Left ventricle myocardium inferior (tissue), 1 donor: Measurements from ENCODE around the gene SNAPC4. TPM values are rescaled to one million over a fixed set of nuclear protein-coding genes. Genes with fewer than 3 reads are reported as not detected.

ENCODE experiments used
- DNase-seq: peaks from one replicate; pipeline ENCODE4 v3.0.0-alpha.2; 2020
- H3K27ac ChIP-seq: fragments of 200-600 bp; replicated peaks from 2 replicates; pipeline ENCODE4 v1.8.0; 2021
- H3K27me3 ChIP-seq: fragments of 200-600 bp; 2 replicates; pipeline ENCODE4 v1.8.0; 2021; ENCODE audit warnings: low read depth
- H3K36me3 ChIP-seq: fragments of 200-600 bp; 2 replicates; pipeline ENCODE4 v1.8.0; 2021
- H3K4me1 ChIP-seq: fragments of 200-600 bp; 2 replicates; pipeline ENCODE4 v1.8.0; 2021
- H3K4me3 ChIP-seq: fragments of 200-600 bp; 2 replicates; pipeline ENCODE4 v1.8.0; 2021; ENCODE audit warnings: mild to moderate bottlenecking, moderate library complexity
- H3K9me3 ChIP-seq: fragments of 200-600 bp; replicated peaks from 2 replicates; pipeline ENCODE4 v1.8.0; 2021
- CTCF ChIP-seq: fragments of 200-600 bp; IDR thresholded peaks from 2 replicates; pipeline ENCODE4 v1.8.0; 2021; ENCODE audit warnings: antibody characterized with exemption, mild to moderate bottlenecking, borderline replicate concordance
- intact Hi-C: fragments of 100-400 bp; cut with micrococcal nuclease; formaldehyde crosslinking; loops from one replicate; pipeline ENCODE4 v1.11.0; 2022
- total RNA-seq: library from RNA; stranded (reverse); fragmentation: NEBNext Ultra II Directional; extraction: Animal tissue kit (Norgen Biotek cat#: 25700); gene quantifications from one replicate; pipeline ENCODE4 v1.2.1, GENCODE V29; 2021
- donor health status: DM: no; HTN: yes; CAD: no; lungs with severe emphysema.

Gene SNAPC4
- total RNA-seq, 1 donor from 2014 or later: 5.2 TPM

- Histone ChIP-seq H3K27ac (peak overlapping the region; percentile 72), H3K36me3 (peaks cover 45% of the 10 kb centered on the region)
Observed at GRCh38 chr9:136399176-136400037, 563 bp downstream of the SNAPC4 start.

GRCh38 chr9:136398286-136398685 is 1.7 kb downstream of the SNAPC4 start:
- intact Hi-C loops: no loop called here
- Histone ChIP-seq H3K9me3 (no peaks in the 10 kb centered on the region), H3K36me3 (peaks cover 46% of the 10 kb centered on the region), H3K27ac (no peak overlapping the region), H3K27me3 (no peaks in the 10 kb centered on the region), H3K4me3 (no peak overlapping the region), H3K4me1 (peaks cover 25% of the 10 kb centered on the region)
- no peak for DNase-seq
- no peak for TF ChIP-seq CTCF

More at GRCh38 chr9:136399176-136400037, 563 bp downstream of the SNAPC4 start:
- intact Hi-C loops: no loop called here
- TF ChIP-seq CTCF: no peak
- no peaks in the 10 kb centered on the region for H3K27me3 ChIP-seq
- peaks cover 25% of the 10 kb centered on the region for H3K4me1 ChIP-seq
- peak overlapping the region; percentile 88 for H3K4me3 ChIP-seq
- H3K9me3 ChIP-seq: no peaks in the 10 kb centered on the region
- DNase-seq: no peak

- DNase-seq: no peak
- Histone ChIP-seq H3K9me3 (no peaks in the 10 kb centered on the region), H3K36me3 (peaks cover 52% of the 10 kb centered on the region), H3K27ac (no peak overlapping the region), H3K4me3 (no peak overlapping the region), H3K4me1 (peaks cover 25% of the 10 kb centered on the region), H3K27me3 (no peaks in the 10 kb centered on the region)
- TF ChIP-seq CTCF: no peak
- intact Hi-C loops: no loop called here
Observed at GRCh38 chr9:136397643-136398042, 2.3 kb downstream of the SNAPC4 start.

- no peak for TF ChIP-seq CTCF
- no peaks in the 10 kb centered on the region for H3K27me3 ChIP-seq
- no peaks in the 10 kb centered on the region for H3K9me3 ChIP-seq
- H3K4me1 ChIP-seq: peaks cover 25% of the 10 kb centered on the region
- intact Hi-C loops: no loop called here
- DNase-seq: no peak
- no peak overlapping the region for H3K27ac ChIP-seq
- H3K36me3 ChIP-seq: peaks cover 61% of the 10 kb centered on the region
- H3K4me3 ChIP-seq: no peak overlapping the region
Observed at GRCh38 chr9:136396219-136396515, 3.8 kb downstream of the SNAPC4 start.

- TF ChIP-seq CTCF: no peak
- no peaks in the 10 kb centered on the region for H3K27me3 ChIP-seq
- intact Hi-C loops: no loop called here
- peaks cover 67% of the 10 kb centered on the region for H3K36me3 ChIP-seq
- no peak overlapping the region for H3K27ac ChIP-seq
- DNase-seq: no peak
- H3K4me3 ChIP-seq: no peak overlapping the region
- H3K4me1 ChIP-seq: peaks cover 24% of the 10 kb centered on the region
- H3K9me3 ChIP-seq: no peaks in the 10 kb centered on the region
Observed at GRCh38 chr9:136395345-136396218, 4.4 kb downstream of the SNAPC4 start.
